ENCODE measurements around the gene HIBCH.
"Not testable (repeated sequence)": the region's sequence is repeated elsewhere in the genome, so short reads cannot be mapped to it uniquely, and the experiment has no call there.

Gene HIBCH

GRCh38 chr2:190353537-190353899 is 33.9 kb upstream of the HIBCH start:
- ATAC-seq (replicated peaks) (no peak), DNase-seq (no peak)
- Mint-ChIP-seq H3K36me3 (ENCODE audit: insufficient read depth) (no peaks in the 10 kb centered on the region), H3K4me1 (ENCODE audit: low read depth in 2 of 2) (peaks cover 0 to 7% of the 10 kb centered on the region in 2 donors), H3K27me3 (no peaks in the 10 kb centered on the region), H3K27ac (peak overlapping the region in 1 of 2 donors; percentile 53), H3K9me3 (no peaks in the 10 kb centered on the region), H3K4me3 (no peak overlapping the region)

GRCh38 chr2:190352668-190353536 is 33.3 kb upstream of the HIBCH start:
- Mint-ChIP-seq H3K27me3 (no peaks in the 10 kb centered on the region), H3K9me3 (no peaks in the 10 kb centered on the region), H3K4me3 (no peak overlapping the region), H3K27ac (peak overlapping the region in 1 of 2 donors; percentile 53), H3K4me1 (ENCODE audit: low read depth in 2 of 2) (peaks cover 0 to 7% of the 10 kb centered on the region in 2 donors), H3K36me3 (ENCODE audit: insufficient read depth) (no peaks in the 10 kb centered on the region)
- ATAC-seq (replicated peaks) = peak; percentile 59
- no peak for DNase-seq

GRCh38 chr2:190351955-190352354 is 32.3 kb upstream of the HIBCH start:
- H3K4me3 Mint-ChIP-seq = no peak overlapping the region

GRCh38 chr2:190350371-190350770 is 30.7 kb upstream of the HIBCH start:
- no peaks in the 10 kb centered on the region for H3K9me3 Mint-ChIP-seq
- no peak for ATAC-seq (replicated peaks)
- H3K4me1 Mint-ChIP-seq (ENCODE audit: low read depth in 2 of 2) = peaks cover 0 to 7% of the 10 kb centered on the region in 2 donors
- DNase-seq = no peak
- no peak overlapping the region for H3K27ac Mint-ChIP-seq
- no peaks in the 10 kb centered on the region for H3K27me3 Mint-ChIP-seq
- H3K36me3 Mint-ChIP-seq (ENCODE audit: insufficient read depth) = no peaks in the 10 kb centered on the region
- no peak overlapping the region for H3K4me3 Mint-ChIP-seq

More at GRCh38 chr2:190351955-190352354, 32.3 kb upstream of the HIBCH start:
- no peaks in the 10 kb centered on the region for H3K9me3 Mint-ChIP-seq
- no peaks in the 10 kb centered on the region for H3K27me3 Mint-ChIP-seq
- ATAC-seq (replicated peaks) (no peak), DNase-seq (no peak)
- H3K27ac Mint-ChIP-seq = no peak overlapping the region
- H3K4me1 Mint-ChIP-seq (ENCODE audit: low read depth in 2 of 2) = peaks cover 0 to 7% of the 10 kb centered on the region in 2 donors
- H3K36me3 Mint-ChIP-seq (ENCODE audit: insufficient read depth) = no peaks in the 10 kb centered on the region

- ATAC-seq (replicated peaks) = peak; percentile 28
- H3K4me1 Mint-ChIP-seq (ENCODE audit: low read depth in 2 of 2) = peaks cover 7 to 8% of the 10 kb centered on the region in 2 donors
- H3K4me3 Mint-ChIP-seq = peak overlapping the region; percentile 85 to 95
- no peaks in the 10 kb centered on the region for H3K36me3 Mint-ChIP-seq (ENCODE audit: insufficient read depth)
- H3K9me3 Mint-ChIP-seq = no peaks in the 10 kb centered on the region
- H3K27ac Mint-ChIP-seq = peak overlapping the region; percentile 81
- no peaks in the 10 kb centered on the region for H3K27me3 Mint-ChIP-seq
- peak in 1 of 3 experiments; percentile 4 for DNase-seq
Measured at GRCh38 chr2:190344276-190344827, 24.7 kb upstream of the HIBCH start.

GRCh38 chr2:190343536-190344275 is 24.1 kb upstream of the HIBCH start, which contains the start of gene INPP1:
Gene INPP1 (plus strand): TSS chr2:190343589. CDS start chr2:190360103, 16,514 bp downstream.
- Mint-ChIP-seq H3K27ac (peak within 1 kb of the TSS; percentile 81), H3K36me3 (ENCODE audit: insufficient read depth) (no peaks in the 10 kb centered on the region), H3K4me1 (ENCODE audit: low read depth in 2 of 2) (peaks cover 7 to 8% of the 10 kb centered on the region in 2 donors), H3K27me3 (no peaks in the 10 kb centered on the region), H3K4me3 (peak within 1 kb of the TSS; percentile 85 to 95), H3K9me3 (no peaks in the 10 kb centered on the region)
- DNase-seq (peak; percentile 21 to 24 (median 23)), ATAC-seq (replicated peaks) (peak; percentile 65)

- ATAC-seq (replicated peaks) (no peak), DNase-seq (peak in 2 of 3 experiments; percentile 11)
- Mint-ChIP-seq H3K4me3 (peak overlapping the region; percentile 85 to 95), H3K27me3 (no peaks in the 10 kb centered on the region), H3K4me1 (ENCODE audit: low read depth in 2 of 2) (peaks cover 7 to 8% of the 10 kb centered on the region in 2 donors), H3K9me3 (no peaks in the 10 kb centered on the region), H3K27ac (peak overlapping the region; percentile 81), H3K36me3 (ENCODE audit: insufficient read depth) (no peaks in the 10 kb centered on the region)
Measured at GRCh38 chr2:190343089-190343535, 23.5 kb upstream of the HIBCH start.

- peak overlapping the region in 1 of 2 donors; percentile 81 for H3K27ac Mint-ChIP-seq
- no peaks in the 10 kb centered on the region for H3K9me3 Mint-ChIP-seq
- H3K4me1 Mint-ChIP-seq (ENCODE audit: low read depth in 2 of 2) = peaks cover 7 to 8% of the 10 kb centered on the region in 2 donors
- no peaks in the 10 kb centered on the region for H3K27me3 Mint-ChIP-seq
- peak overlapping the region; percentile 85 to 95 for H3K4me3 Mint-ChIP-seq
- no peaks in the 10 kb centered on the region for H3K36me3 Mint-ChIP-seq (ENCODE audit: insufficient read depth)
- ATAC-seq (replicated peaks) = no peak
- no peak for DNase-seq
Measured at GRCh38 chr2:190342611-190343010, 23.0 kb upstream of the HIBCH start.

GRCh38 chr2:190340369-190340768 is 20.7 kb upstream of the HIBCH start:
- ATAC-seq (replicated peaks) = no peak
- Mint-ChIP-seq H3K27ac (no peak overlapping the region), H3K27me3 (no peaks in the 10 kb centered on the region), H3K9me3 (no peaks in the 10 kb centered on the region), H3K4me1 (ENCODE audit: low read depth in 2 of 2) (peaks cover 7 to 8% of the 10 kb centered on the region in 2 donors), H3K36me3 (ENCODE audit: insufficient read depth) (no peaks in the 10 kb centered on the region), H3K4me3 (no peak overlapping the region)
- DNase-seq = no peak

GRCh38 chr2:190339394-190339793 is 19.8 kb upstream of the HIBCH start:
- DNase-seq (no peak), ATAC-seq (replicated peaks) (no peak)
- Mint-ChIP-seq H3K36me3 (ENCODE audit: insufficient read depth) (no peaks in the 10 kb centered on the region), H3K27ac (peak overlapping the region in 1 of 2 donors; percentile 41), H3K27me3 (no peaks in the 10 kb centered on the region), H3K4me1 (ENCODE audit: low read depth in 2 of 2) (peaks cover 3 to 6% of the 10 kb centered on the region in 2 donors), H3K9me3 (no peaks in the 10 kb centered on the region), H3K4me3 (no peak overlapping the region)

GRCh38 chr2:190338453-190338852 is 18.8 kb upstream of the HIBCH start:
- Mint-ChIP-seq H3K4me1 (ENCODE audit: low read depth in 2 of 2) (peaks cover 0 to 3% of the 10 kb centered on the region in 2 donors), H3K4me3 (no peak overlapping the region), H3K9me3 (no peaks in the 10 kb centered on the region), H3K27me3 (no peaks in the 10 kb centered on the region), H3K27ac (no peak overlapping the region), H3K36me3 (ENCODE audit: insufficient read depth) (no peaks in the 10 kb centered on the region)
- DNase-seq = no peak
- ATAC-seq (replicated peaks) = no peak

- H3K9me3 Mint-ChIP-seq = no peaks in the 10 kb centered on the region
- peaks cover 0 to 3% of the 10 kb centered on the region in 2 donors for H3K27me3 Mint-ChIP-seq
- H3K4me1 Mint-ChIP-seq (ENCODE audit: low read depth in 2 of 2) = no peaks in the 10 kb centered on the region
- no peak for DNase-seq
- no peak overlapping the region for H3K27ac Mint-ChIP-seq
- no peak for ATAC-seq (replicated peaks)
- no peaks in the 10 kb centered on the region for H3K36me3 Mint-ChIP-seq (ENCODE audit: insufficient read depth)
- no peak overlapping the region for H3K4me3 Mint-ChIP-seq
Measured at GRCh38 chr2:190336420-190336819, 16.8 kb upstream of the HIBCH start.

GRCh38 chr2:190335584-190335983 is 16.0 kb upstream of the HIBCH start:
- not testable (repeated sequence) for H3K9me3 Mint-ChIP-seq; H3K4me3 Mint-ChIP-seq; H3K36me3 Mint-ChIP-seq (ENCODE audit: insufficient read depth); ATAC-seq (replicated peaks); H3K4me1 Mint-ChIP-seq (ENCODE audit: low read depth in 2 of 2); DNase-seq; H3K27ac Mint-ChIP-seq
- H3K27me3 Mint-ChIP-seq = peaks cover 6 to 11% of the 10 kb centered on the region in 2 donors
